ENCODE results near the gene RBMS2. TPM values are rescaled to one million over a fixed set of nuclear protein-coding genes. Genes with fewer than 3 reads are reported as not detected.
A peak's percentile ranks its signal among the peaks of the same experiment; 100 is the strongest.

The RBMS2 gene
- total and polyA plus RNA-seq, 10 of the 15 experiments (the other 5 are each of a cell fraction or from before 2014, with no cell fraction given): 0.56 to 7.1 (median 2.4) TPM

- no peak for TF ChIP-seq RFX5 (IDR thresholded peaks at IDR 0.05; ENCODE audit: low read depth, low read length)
- TF ChIP-seq ZNF207 (IDR thresholded peaks at IDR 0.05; ENCODE audit: borderline replicate concordance): peak; percentile 39
- TF ChIP-seq SKIL (IDR thresholded peaks at IDR 0.05; ENCODE audit: low read depth, poor library complexity, severe bottlenecking): peak; percentile 93
- peak; percentile 46; the same call in 1 of the 2 replicates for TF ChIP-seq WRNIP1 (IDR thresholded peaks at IDR 0.05; ENCODE audit: borderline replicate concordance, low read depth, low read length)
- no peak for TF ChIP-seq RCOR1 (conservative IDR thresholded peaks at IDR 0.05; ENCODE audit: low read depth, low read length)
- 0 out of 2 replicates have a peak, but pooled peaks have one; percentile 15 for TF ChIP-seq SPI1 (IDR thresholded peaks at IDR 0.05; ENCODE audit: borderline replicate concordance, insufficient read depth, low read depth, low read length)
- TF ChIP-seq, protein P1, sequence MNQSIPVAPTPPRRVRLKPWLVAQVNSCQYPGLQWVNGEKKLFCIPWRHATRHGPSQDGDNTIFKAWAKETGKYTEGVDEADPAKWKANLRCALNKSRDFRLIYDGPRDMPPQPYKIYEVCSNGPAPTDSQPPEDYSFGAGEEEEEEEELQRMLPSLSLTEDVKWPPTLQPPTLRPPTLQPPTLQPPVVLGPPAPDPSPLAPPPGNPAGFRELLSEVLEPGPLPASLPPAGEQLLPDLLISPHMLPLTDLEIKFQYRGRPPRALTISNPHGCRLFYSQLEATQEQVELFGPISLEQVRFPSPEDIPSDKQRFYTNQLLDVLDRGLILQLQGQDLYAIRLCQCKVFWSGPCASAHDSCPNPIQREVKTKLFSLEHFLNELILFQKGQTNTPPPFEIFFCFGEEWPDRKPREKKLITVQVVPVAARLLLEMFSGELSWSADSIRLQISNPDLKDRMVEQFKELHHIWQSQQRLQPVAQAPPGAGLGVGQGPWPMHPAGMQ (IDR thresholded peaks at IDR 0.05; ENCODE audit: borderline replicate concordance): no peak
- 0 out of 4 replicates have a peak, but pooled peaks of 1 of the 2 experiments have one; percentile 5 for TF ChIP-seq SRF (IDR thresholded peaks at IDR 0.05; ENCODE audit: low read depth in 2 of 2, low read length in 2 of 2)
- TF ChIP-seq RB1 (IDR thresholded peaks at IDR 0.05; ENCODE audit: borderline replicate concordance): peak; percentile 64; the same call in 1 of the 2 replicates
- no peak for TF ChIP-seq RBBP5 (conservative IDR thresholded peaks at IDR 0.05)
- peak; percentile 54 for TF ChIP-seq ZNF622 (IDR thresholded peaks at IDR 0.05)
- peak; percentile 92 for TF ChIP-seq MEF2B (IDR thresholded peaks at IDR 0.05; ENCODE audit: partially characterized antibody, poor library complexity, severe bottlenecking)
- TF ChIP-seq SIX5 (IDR thresholded peaks at IDR 0.05; ENCODE audit: low read depth, low read length, severe bottlenecking): no peak
- TF ChIP-seq CREM (IDR thresholded peaks at IDR 0.05; ENCODE audit: low read depth): peak; percentile 78
- no peak for TF ChIP-seq USF1 (IDR thresholded peaks at IDR 0.05; ENCODE audit: borderline replicate concordance, extremely low read length, insufficient read depth, low read depth, low read length)
- TF ChIP-seq, protein P2, sequence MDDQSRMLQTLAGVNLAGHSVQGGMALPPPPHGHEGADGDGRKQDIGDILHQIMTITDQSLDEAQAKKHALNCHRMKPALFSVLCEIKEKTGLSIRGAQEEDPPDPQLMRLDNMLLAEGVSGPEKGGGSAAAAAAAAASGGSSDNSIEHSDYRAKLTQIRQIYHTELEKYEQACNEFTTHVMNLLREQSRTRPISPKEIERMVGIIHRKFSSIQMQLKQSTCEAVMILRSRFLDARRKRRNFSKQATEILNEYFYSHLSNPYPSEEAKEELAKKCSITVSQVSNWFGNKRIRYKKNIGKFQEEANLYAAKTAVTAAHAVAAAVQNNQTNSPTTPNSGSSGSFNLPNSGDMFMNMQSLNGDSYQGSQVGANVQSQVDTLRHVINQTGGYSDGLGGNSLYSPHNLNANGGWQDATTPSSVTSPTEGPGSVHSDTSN (IDR thresholded peaks at IDR 0.05; ENCODE audit: insufficient replicate concordance, low read depth, low read length): peak; percentile 74
- peak; percentile 97 to 98 for TF ChIP-seq IKZF2 (IDR thresholded peaks at IDR 0.05)
- no peak; the same call in 1 of the 2 replicates for TF ChIP-seq BACH1 (IDR thresholded peaks at IDR 0.05; ENCODE audit: borderline replicate concordance)
- TF ChIP-seq, protein P3, sequence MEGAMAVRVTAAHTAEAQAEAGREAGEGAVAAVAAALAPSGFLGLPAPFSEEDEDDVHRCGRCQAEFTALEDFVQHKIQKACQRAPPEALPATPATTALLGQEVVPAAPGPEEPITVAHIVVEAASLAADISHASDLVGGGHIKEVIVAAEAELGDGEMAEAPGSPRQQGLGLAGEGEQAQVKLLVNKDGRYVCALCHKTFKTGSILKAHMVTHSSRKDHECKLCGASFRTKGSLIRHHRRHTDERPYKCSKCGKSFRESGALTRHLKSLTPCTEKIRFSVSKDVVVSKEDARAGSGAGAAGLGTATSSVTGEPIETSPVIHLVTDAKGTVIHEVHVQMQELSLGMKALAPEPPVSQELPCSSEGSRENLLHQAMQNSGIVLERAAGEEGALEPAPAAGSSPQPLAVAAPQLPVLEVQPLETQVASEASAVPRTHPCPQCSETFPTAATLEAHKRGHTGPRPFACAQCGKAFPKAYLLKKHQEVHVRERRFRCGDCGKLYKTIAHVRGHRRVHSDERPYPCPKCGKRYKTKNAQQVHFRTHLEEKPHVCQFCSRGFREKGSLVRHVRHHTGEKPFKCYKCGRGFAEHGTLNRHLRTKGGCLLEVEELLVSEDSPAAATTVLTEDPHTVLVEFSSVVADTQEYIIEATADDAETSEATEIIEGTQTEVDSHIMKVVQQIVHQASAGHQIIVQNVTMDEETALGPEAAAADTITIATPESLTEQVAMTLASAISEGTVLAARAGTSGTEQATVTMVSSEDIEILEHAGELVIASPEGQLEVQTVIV (IDR thresholded peaks at IDR 0.05; ENCODE audit: borderline replicate concordance, partially characterized antibody): no peak
- TF ChIP-seq SP1 (IDR thresholded peaks at IDR 0.05; ENCODE audit: low read depth, low read length): peak; percentile 49
- TF ChIP-seq PAX8 (IDR thresholded peaks at IDR 0.05): 0 out of 2 replicates have a peak, but pooled peaks have one; percentile 45
Measured at GRCh38 chr12:56636675-56637540, 115.3 kb downstream of the RBMS2 start (continued).
